Transverse colon (tissue), 4 donors: Measurements from ENCODE around the gene AKAP5. TPM values are rescaled to one million over a fixed set of nuclear protein-coding genes. Genes with fewer than 3 reads are reported as not detected.

Experiments used
- DNase-seq: peaks from one replicate; pipeline ENCODE4 v3.0.0-alpha.2; 2019
- H3K27ac ChIP-seq, 4 donors: fragments of 200-600 bp; sonication (generic); 2 replicates each; pipeline ENCODE4 v1.5.1; 2016 to 2018; ENCODE audit warnings: inconsistent platforms in 4 of 4
- H3K27me3 ChIP-seq: fragments of 200-600 bp; sonication (generic); 2 replicates; pipeline ENCODE4 v1.5.1; 2017; ENCODE audit warnings: inconsistent platforms
- H3K36me3 ChIP-seq, 4 donors: fragments of 200-600 bp; sonication (generic); 2 replicates each; pipeline ENCODE4 v1.5.1; 2017 to 2019; ENCODE audit warnings: inconsistent platforms in 4 of 4
- H3K4me1 ChIP-seq, 4 donors: fragments of 200-600 bp; sonication (generic); 2 replicates each; pipeline ENCODE4 v1.5.1; 2017 to 2020; ENCODE audit warnings: inconsistent platforms in 4 of 4
- H3K4me3 ChIP-seq, 4 donors: fragments of 200-600 bp; sonication (generic); 1 replicate in 1 of 4; 2 replicates in 3 of 4; pipeline versions ENCODE4 v1.5.1 to v1.6.1; 2017 to 2019; ENCODE audit warnings: inconsistent platforms in 4 of 4
- H3K9me3 ChIP-seq, 2 donors: fragments of 200-600 bp; sonication (generic); 2 replicates each; pipeline ENCODE4 v1.5.1; 2017 to 2019; ENCODE audit warnings: inconsistent platforms in 2 of 2
- CTCF ChIP-seq, 5 experiments: fragments of 200-600 bp in 3 of 5; fragments of 450-650 bp in 2 of 5; sonication (generic) in 3 of 5; IDR thresholded peaks; 1 replicate in 2 of 5; 2 replicates in 3 of 5; pipeline ENCODE4 v1.5.1; 2016 to 2017; ENCODE audit warnings: antibody characterized with exemption in 5 of 5, inconsistent platforms in 3 of 5, mild to moderate bottlenecking in 2 of 5, moderate library complexity in 1 of 5
- EP300 ChIP-seq: sonication (generic); formaldehyde crosslinking; IDR thresholded peaks from one replicate; pipeline ENCODE4 v1.6.1; 2017; ENCODE audit warnings: antibody characterized with exemption, low read depth
- POLR2A ChIP-seq: fragments of 450-650 bp; IDR thresholded peaks from one replicate; pipeline ENCODE4 v1.6.1; 2016; ENCODE audit warnings: antibody characterized with exemption, mild to moderate bottlenecking, moderate library complexity
- POLR2AphosphoS5 ChIP-seq, 3 donors: sonication (generic); formaldehyde crosslinking; IDR thresholded peaks; one replicate each; pipeline ENCODE4 v1.6.1; 2016; ENCODE audit warnings: antibody characterized with exemption in 3 of 3
- WGBS, 2 donors: methylation state at CpG; one replicate each; pipeline ENCODE4 v1.1.5; 2018; ENCODE audit warnings: low coverage in 1 of 2; 5-methylcytosine and 5-hydroxymethylcytosine counted together
- in situ Hi-C, 4 donors: fragments of 200-750 bp; cut with MboI; loops; one replicate each; pipeline versions ENCODE4 v1.15.0 to v1.15.1; 2017; ENCODE audit warnings: low sequenced_read_pairs in 3 of 4, low pct_ligation_motif_present in 1 of 4, low pct_unique_long_range_greater_than_20kb in 1 of 4
- intact Hi-C: fragments of 100-400 bp; cut with DNase I; formaldehyde crosslinking; loops from one replicate; pipeline ENCODE4 v1.15.1; 2023; ENCODE audit warnings: low total_unique reads
- total RNA-seq, 4 donors: library from RNA; depleted of rRNA; stranded (reverse); fragments of >200 nt; gene quantifications; one replicate each; pipeline ENCODE4 v1.1.0, GENCODE V29; 2016

Gene AKAP5
- total RNA-seq, 4 donors from 2014 or later = 1.00 to 5.2 (median 2.1) TPM

GRCh38 chr14:64522591-64523355, 57.5 kb downstream of the AKAP5 start:
- H3K36me3 ChIP-seq = peaks cover 0 to 22% (median 9%) of the 10 kb centered on the region in 4 donors
- peaks cover 0 to 10% (median 0%) of the 10 kb centered on the region in 4 donors for H3K4me1 ChIP-seq
- no peak for TF ChIP-seq CTCF (IDR thresholded peaks at IDR 0.05)
- no peak for TF ChIP-seq POLR2A
- no peak for TF ChIP-seq EP300
- no peak for TF ChIP-seq POLR2AphosphoS5 (IDR thresholded peaks at IDR 0.05)
- no peak overlapping the region for H3K4me3 ChIP-seq
- in situ Hi-C loops (no loop called here), intact Hi-C loops (no loop called here)
- H3K27ac ChIP-seq = no peak overlapping the region
- 80 to 81% methylated on average over 9 of the region's 9 CpGs for WGBS, 2 donors
- DNase-seq = no peak
- no peaks in the 10 kb centered on the region for H3K9me3 ChIP-seq
- no peaks in the 10 kb centered on the region for H3K27me3 ChIP-seq

Other genes starting within 250 kb of the AKAP5 start
- 1 to 10 TPM in 1 of 4 donors, under 1 TPM in 1, not detected in 2; 0.14 to 1.4 TPM for gene ESR2, start 171.1 kb upstream of the AKAP5 start, total RNA-seq
- 10 to 100 TPM; 20.5 to 92.0 (median 37.7) TPM for gene MTHFD1, start 77.1 kb upstream of the AKAP5 start, total RNA-seq
- gene ZBTB25, start 38.3 kb downstream of the AKAP5 start, total RNA-seq = 10 to 100 TPM in 1 of 4 donors, 1 to 10 TPM in 3; 4.8 to 10.2 (median 5.6) TPM
- gene ZBTB1, start 39.3 kb downstream of the AKAP5 start, total RNA-seq = 10 to 100 TPM; 18.3 to 51.4 (median 34.3) TPM
- gene HSPA2, start 75.2 kb downstream of the AKAP5 start, total RNA-seq = 10 to 100 TPM; 28.1 to 61.5 (median 42.1) TPM
- 10 to 100 TPM in 1 of 4 donors, 1 to 10 TPM in 3; 2.4 to 11.2 (median 9.1) TPM for gene PPP1R36, start 84.5 kb downstream of the AKAP5 start, total RNA-seq
- gene PLEKHG3, start 238.9 kb downstream of the AKAP5 start, total RNA-seq = 100 to 1,000 TPM in 2 of 4 donors, 10 to 100 TPM in 2; 58.1 to 273 (median 94.7) TPM